DND-41 (cell line): ENCODE data around the gene KIFAP3.

ENCODE experiments used
- ATAC-seq: fragments of 200-7000 bp; cut with Tn5 transposase; 3 replicates; pipeline ENCODE4 v1.9.1; 2021; ENCODE audit warnings: low read depth; ENCODE audit not compliant: insufficient read depth
- DNase-seq: peaks from one replicate; pipeline ENCODE4 v3.0.0-alpha.2; 2020
- H2AFZ ChIP-seq: 2 replicates; pipeline ENCODE4 v1.6.0; 2012; ENCODE audit warnings: low read depth, low read length
- H3K27ac ChIP-seq: 2 replicates; pipeline ENCODE4 v1.5.1; 2012; ENCODE audit warnings: low read length, inconsistent platforms
- H3K27me3 ChIP-seq: fragments of 200-600 bp; sonication (generic); 2 replicates; pipeline ENCODE4 v1.6.0; 2012; ENCODE audit warnings: low read length, mild to moderate bottlenecking, inconsistent platforms; ENCODE audit not compliant: insufficient read depth, poor library complexity
- H3K36me3 ChIP-seq: 2 replicates; pipeline ENCODE4 v1.5.1; 2012; ENCODE audit warnings: low read length, inconsistent platforms; ENCODE audit not compliant: insufficient read depth
- H3K4me1 ChIP-seq: 2 replicates; pipeline ENCODE4 v1.5.1; 2012; ENCODE audit warnings: mild to moderate bottlenecking, low read length; ENCODE audit not compliant: insufficient read depth
- H3K4me2 ChIP-seq: 2 replicates; pipeline ENCODE4 v1.6.0; 2012; ENCODE audit warnings: mild to moderate bottlenecking, moderate library complexity, low read length, inconsistent platforms; ENCODE audit not compliant: insufficient read depth
- H3K4me3 ChIP-seq, 2 experiments: fragments of 200-600 bp in 1 of 2; shearing (Covaris generic) in 1 of 2; 2 replicates each; pipeline ENCODE4 v1.5.1; 2012 to 2016; ENCODE audit warnings: inconsistent platforms in 2 of 2, low read length in 2 of 2, mild to moderate bottlenecking in 2 of 2, low read depth in 1 of 2, moderate library complexity in 1 of 2
- H3K79me2 ChIP-seq: 2 replicates; pipeline ENCODE4 v1.6.0; 2012; ENCODE audit warnings: low read length, inconsistent platforms; ENCODE audit not compliant: insufficient read depth
- H3K9ac ChIP-seq: 2 replicates; pipeline ENCODE4 v1.6.0; 2012; ENCODE audit warnings: low read depth, mild to moderate bottlenecking, inconsistent platforms, low read length, moderate library complexity
- H3K9me3 ChIP-seq: 2 replicates; pipeline ENCODE4 v1.5.1; 2012; ENCODE audit warnings: low read length, moderate library complexity, mild to moderate bottlenecking, inconsistent platforms; ENCODE audit not compliant: insufficient read depth, severe bottlenecking
- H4K20me1 ChIP-seq: 2 replicates; pipeline ENCODE4 v1.6.0; 2012; ENCODE audit warnings: low read length; ENCODE audit not compliant: insufficient read depth
- CTCF ChIP-seq: IDR thresholded peaks from 2 replicates; pipeline ENCODE4 v1.5.1; 2012; ENCODE audit warnings: borderline replicate concordance, low read length, moderate library complexity, mild to moderate bottlenecking; ENCODE audit not compliant: poor library complexity, severe bottlenecking; ENCODE audit errors: extremely low read depth
- EZH2 ChIP-seq: IDR thresholded peaks from 3 replicates; pipeline ENCODE4 v1.6.1; 2012; ENCODE audit warnings: borderline replicate concordance, low read depth, mild to moderate bottlenecking, moderate library complexity, low read length, inconsistent platforms; ENCODE audit not compliant: severe bottlenecking

KIFAP3 gene

GRCh38 chr1:169949139-169949538, 125.4 kb downstream of the KIFAP3 start:
- DNase-seq (no peak), ATAC-seq (no peak)
- Histone ChIP-seq H3K9ac (no peak overlapping the region), H3K79me2 (no peaks in the 10 kb centered on the region), H3K4me1 (no peaks in the 10 kb centered on the region), H2AFZ (no peak overlapping the region), H3K36me3 (no peaks in the 10 kb centered on the region), H3K27ac (no peak overlapping the region), H3K4me2 (no peak overlapping the region), H3K27me3 (no peaks in the 10 kb centered on the region), H4K20me1 (no peaks in the 10 kb centered on the region), H3K4me3 (no peak overlapping the region), H3K9me3 (no peaks in the 10 kb centered on the region)
- TF ChIP-seq CTCF (no peak), EZH2 (no peak)

GRCh38 chr1:169946206-169946605, 128.3 kb downstream of the KIFAP3 start:
- Histone ChIP-seq H3K4me2 (no peak overlapping the region), H3K27me3 (no peaks in the 10 kb centered on the region), H3K4me1 (no peaks in the 10 kb centered on the region), H3K9ac (no peak overlapping the region), H4K20me1 (no peaks in the 10 kb centered on the region), H3K36me3 (0 out of 2 replicates have a peak, but pooled peaks cover 3% of the 10 kb centered on the region), H3K79me2 (no peaks in the 10 kb centered on the region), H3K4me3 (no peak overlapping the region), H3K27ac (no peak overlapping the region), H3K9me3 (no peaks in the 10 kb centered on the region), H2AFZ (no peak overlapping the region)
- no peak for ATAC-seq
- no peak for DNase-seq
- TF ChIP-seq EZH2 (no peak), CTCF (no peak)

- Histone ChIP-seq H3K4me2 (no peak overlapping the region), H3K79me2 (no peaks in the 10 kb centered on the region), H3K27ac (no peak overlapping the region), H3K9me3 (no peaks in the 10 kb centered on the region), H3K36me3 (0 out of 2 replicates have a peak, but pooled peaks cover 3% of the 10 kb centered on the region), H4K20me1 (no peaks in the 10 kb centered on the region), H3K4me1 (no peaks in the 10 kb centered on the region), H2AFZ (no peak overlapping the region), H3K4me3 (no peak overlapping the region), H3K9ac (no peak overlapping the region), H3K27me3 (no peaks in the 10 kb centered on the region)
- DNase-seq = no peak
- no peak for TF ChIP-seq CTCF
- no peak for ATAC-seq
Measured at GRCh38 chr1:169945181-169945580, 129.3 kb downstream of the KIFAP3 start.

GRCh38 chr1:169944621-169945020, 129.9 kb downstream of the KIFAP3 start:
- H2AFZ ChIP-seq = no peak overlapping the region
- no peak overlapping the region for H3K27ac ChIP-seq
- H3K4me2 ChIP-seq = no peak overlapping the region
- no peaks in the 10 kb centered on the region for H3K79me2 ChIP-seq
- no peak for TF ChIP-seq EZH2
- no peak for TF ChIP-seq CTCF
- H3K27me3 ChIP-seq = no peaks in the 10 kb centered on the region
- H3K4me3 ChIP-seq = no peak overlapping the region
- H3K4me1 ChIP-seq = no peaks in the 10 kb centered on the region
- H3K9ac ChIP-seq = no peak overlapping the region
- no peak for ATAC-seq
- H3K36me3 ChIP-seq = 0 out of 2 replicates have a peak, but pooled peaks cover 3% of the 10 kb centered on the region
- H3K9me3 ChIP-seq = no peaks in the 10 kb centered on the region
- DNase-seq = no peak
- H4K20me1 ChIP-seq = no peaks in the 10 kb centered on the region
